K562 (cell line): ENCODE results near the gene MGST3. TPM values are rescaled to one million over a fixed set of nuclear protein-coding genes. Genes with fewer than 3 reads are reported as not detected.

Experiments used
- ATAC-seq: fragments of 200-7000 bp; cut with Tn5 transposase; 3 replicates; pipeline ENCODE4 v1.9.1; 2020; ENCODE audit warnings: moderate library complexity
- BruUV-seq: library from RNA; stranded (reverse); fragments of 400-500 nt; replicated peaks from 2 replicates; lab custom pipeline; 2021; lab: Mats Ljungman, UMichigan
- CTCF ChIA-PET: fragments of 300-600 bp; formaldehyde crosslinking; extraction: SDS; loops from one replicate; lab custom pipeline; 2021; ENCODE audit warnings: low intra/inter-chr PET ratio; lab: Yijun Ruan, JAX
- POLR2A ChIA-PET: fragments of 300-600, 350-650 bp; sonication (Branson Sonifier 250); formaldehyde crosslinking; extraction: SDS; loops from one replicate; lab custom pipeline; 2021; ENCODE audit warnings: antibody characterized with exemption, inconsistent platforms; lab: Yijun Ruan, JAX
- DNase-seq, 4 experiments: peaks; one replicate each; pipeline versions ENCODE4 v3.0.0 to v3.0.0-alpha.2; 2011 to 2018; ENCODE audit warnings: low spot score in 3 of 4, mixed read lengths in 3 of 4; ENCODE audit errors: extremely low read depth in 1 of 4
- FAIRE-seq: peaks from 2 replicates; lab custom pipeline; 2011; peaks lifted over from hg19 to GRCh38; lab: Jason Lieb, UNC
- H2AFZ ChIP-seq: 2 replicates; pipeline ENCODE4 v1.6.0; 2011; ENCODE audit warnings: low read depth, low read length, control low read depth, inconsistent platforms
- H3K27ac ChIP-seq: fragments of 200-600 bp; 3 replicates; pipeline ENCODE4 v1.8.0; 2011; ENCODE audit warnings: low read depth, mild to moderate bottlenecking, control low read depth, inconsistent platforms, low read length, moderate library complexity, mixed read lengths; ENCODE audit errors: extremely low read depth
- H3K27me3 ChIP-seq, 2 experiments: fragments of 300-600 bp in 1 of 2; 2 replicates in 1 of 2; 3 replicates in 1 of 2; pipeline versions ENCODE4 v1.6.0 to v1.8.0; 2011; ENCODE audit warnings: inconsistent platforms in 2 of 2, low read length in 2 of 2, mild to moderate bottlenecking in 1 of 2, mixed read lengths in 1 of 2, moderate library complexity in 1 of 2; ENCODE audit not compliant: control insufficient read depth in 2 of 2, insufficient read depth in 2 of 2
- H3K36me3 ChIP-seq: fragments of 300-600 bp; 3 replicates; pipeline ENCODE4 v1.8.0; 2011; ENCODE audit warnings: mild to moderate bottlenecking, low read length, inconsistent platforms; ENCODE audit not compliant: control insufficient read depth, insufficient read depth
- H3K4me1 ChIP-seq, 2 experiments: fragments of 200-600 bp in 1 of 2; replicated peaks in 1 of 2; 2 replicates in 1 of 2; 3 replicates in 1 of 2; pipeline versions ENCODE4 v1.5.1 to v1.8.0; 2011; ENCODE audit warnings: inconsistent platforms in 2 of 2, low read length in 2 of 2, mild to moderate bottlenecking in 1 of 2, mixed read lengths in 1 of 2, moderate library complexity in 1 of 2; ENCODE audit not compliant: control insufficient read depth in 2 of 2, insufficient read depth in 2 of 2
- H3K4me2 ChIP-seq: 2 replicates; pipeline ENCODE4 v1.6.1; 2011; ENCODE audit warnings: low read length, control low read depth, inconsistent platforms, mixed read lengths; ENCODE audit not compliant: insufficient read depth
- H3K4me3 ChIP-seq: fragments of 200-600 bp; sonication (generic), shearing (Covaris generic); 2 replicates; pipeline ENCODE4 v1.5.1; 2016; ENCODE audit warnings: control low read depth, inconsistent platforms
- H3K79me2 ChIP-seq: fragments of 200-600 bp; 3 replicates; pipeline ENCODE4 v1.8.0; 2011; ENCODE audit warnings: low read length, inconsistent platforms; ENCODE audit not compliant: control insufficient read depth, insufficient read depth
- H3K9ac ChIP-seq, 2 experiments: 2 replicates each; pipeline versions ENCODE4 v1.6.0 to v1.6.1; 2011; ENCODE audit warnings: low read depth in 2 of 2, low read length in 2 of 2, control low read depth in 1 of 2, inconsistent platforms in 1 of 2, mild to moderate bottlenecking in 1 of 2, mixed read lengths in 1 of 2; ENCODE audit not compliant: insufficient read depth in 1 of 2
- H3K9me1 ChIP-seq: one replicate; pipeline ENCODE4 v1.6.0; 2011; ENCODE audit warnings: inconsistent platforms, mild to moderate bottlenecking, low read length, moderate library complexity; ENCODE audit not compliant: control insufficient read depth, insufficient read depth
- H3K9me3 ChIP-seq: replicated peaks from 2 replicates; pipeline ENCODE4 v1.5.1; 2011; ENCODE audit warnings: low read depth, low read length, inconsistent platforms; ENCODE audit not compliant: control insufficient read depth, insufficient read depth
- H4K20me1 ChIP-seq: replicated peaks from 2 replicates; pipeline ENCODE4 v1.6.1; 2011; ENCODE audit warnings: low read length, inconsistent platforms, mixed read lengths; ENCODE audit not compliant: control insufficient read depth, insufficient read depth
- ARID3B ChIP-seq: fragments of 250-450 bp; sonication (Bioruptor Pico); IDR thresholded peaks from 2 replicates; pipeline ENCODE4 v1.4.0; 2020; ENCODE audit warnings: borderline replicate concordance
- ASH1L ChIP-seq: fragments of 450-650 bp; IDR thresholded peaks from 2 replicates; pipeline ENCODE4 v1.6.1; 2018; ENCODE audit warnings: borderline replicate concordance, mild to moderate bottlenecking, low read depth; ENCODE audit not compliant: partially characterized antibody
- BCL6 ChIP-seq: fragments of 250-450 bp; sonication (Bioruptor Pico); IDR thresholded peaks from 2 replicates; pipeline ENCODE4 v1.4.0; 2020
- BMI1 ChIP-seq: fragments of 150-350 bp; IDR thresholded peaks from 2 replicates; pipeline ENCODE4 v1.6.1; 2014; ENCODE audit warnings: low read length
- BRF1 ChIP-seq: IDR thresholded peaks from 3 replicates; pipeline ENCODE4 v1.6.1; 2011; ENCODE audit warnings: borderline replicate concordance, mild to moderate bottlenecking; ENCODE audit not compliant: insufficient read length; ENCODE audit errors: extremely low read depth
- CBX1 ChIP-seq: sonication (generic); IDR thresholded peaks from 2 replicates; pipeline ENCODE4 v1.6.1; 2016; ENCODE audit warnings: antibody characterized with exemption, low read depth, mild to moderate bottlenecking
- E2F4 ChIP-seq: sonication (generic); formaldehyde crosslinking; IDR thresholded peaks from 2 replicates; pipeline ENCODE4 v1.8.0; 2022; ENCODE audit warnings: mild to moderate bottlenecking, low read depth, missing genetic modification reagents
- MLLT1 ChIP-seq, 2 experiments: fragments of 450-650 bp; IDR thresholded peaks; 2 replicates each; pipeline ENCODE4 v1.6.1; 2016
- MTF1 ChIP-seq: fragments of 250-450 bp; sonication (Bioruptor Pico); IDR thresholded peaks from 2 replicates; pipeline ENCODE4 v1.9.0; 2021; ENCODE audit warnings: moderate library complexity, mild to moderate bottlenecking, inconsistent platforms, borderline replicate concordance
- TFAM ChIP-seq: fragments of 250-450 bp; sonication (Bioruptor Pico); conservative IDR thresholded peaks from 2 replicates; pipeline ENCODE4 v1.5.0; 2021; ENCODE audit warnings: mild to moderate bottlenecking, moderate library complexity
- TOE1 ChIP-seq, 2 experiments: fragments of 450-650 bp in 1 of 2; sonication (generic) in 1 of 2; formaldehyde crosslinking in 1 of 2; IDR thresholded peaks; 2 replicates each; pipeline versions ENCODE4 v1.7.1 to v1.8.0; 2016 to 2022; ENCODE audit warnings: borderline replicate concordance in 2 of 2, mild to moderate bottlenecking in 2 of 2, antibody characterized with exemption in 1 of 2, inconsistent platforms in 1 of 2, low read depth in 1 of 2, missing genetic modification reagents in 1 of 2, moderate library complexity in 1 of 2
- WGBS: fragments of 100-300 bp; shearing (Covaris generic); methylation state at CpG from one replicate; pipeline ENCODE4 v1.1.6; 2016; ENCODE audit warnings: low coverage, mixed read lengths; ENCODE audit not compliant: insufficient coverage; ENCODE audit errors: missing lambda C conversion rate; 5-methylcytosine and 5-hydroxymethylcytosine counted together
- in situ Hi-C: fragments of 300-500 bp; cut with MboI; formaldehyde crosslinking; loops from 4 replicates; pipeline ENCODE4 v1.15.0; 2018; ENCODE audit warnings: inconsistent platforms, mixed read lengths
- intact Hi-C: fragments of 100-400 bp; cut with micrococcal nuclease; formaldehyde crosslinking; loops from 2 replicates; pipeline ENCODE4 v1.14.2; 2022
- polyA plus RNA-seq, 8 experiments: library from polyadenylated mRNA; depleted of rRNA in 4 of 8; stranded (reverse) in 5 of 8; unstranded in 3 of 8; fragments of >200 nt; fragmentation: Nextera tagmentation in 2 of 8; fragmentation: Illumina TruSeq in 1 of 8; extraction: Ambion mirVana in 2 of 8; extraction: Trizol in 1 of 8; gene quantifications; 2 replicates each; pipeline versions ENCODE4 v1.2.1 to v1.2.3, GENCODE V29; 2011 to 2014; ENCODE audit warnings: inconsistent platforms in 1 of 8, missing spikeins in 1 of 8
- total RNA-seq, 7 experiments: library from RNA; depleted of rRNA in 6 of 7; stranded (reverse); fragments of >200 nt in 6 of 7; fragmentation: Illumina TruSeq in 2 of 7; extraction: Trizol in 2 of 7; gene quantifications; 2 replicates each; pipeline versions ENCODE4 v1.2.1 to v1.2.3, GENCODE V29; 2011 to 2021; ENCODE audit warnings: low replicate concordance in 1 of 7

Gene MGST3
- total and polyA plus RNA-seq, 9 of the 15 experiments (the other 6 are each of a cell fraction or from before 2014, with no cell fraction given): 70.7 to 287 (median 105) TPM

- H3K4me1 ChIP-seq: peaks cover 8 to 12% of the 10 kb centered on the region in 2 experiments; a peak in 3 of 5 replicates
- FAIRE-seq: no peak
- no peak for ATAC-seq
- H3K27me3 ChIP-seq: no peaks in the 10 kb centered on the region
- H3K9me1 ChIP-seq: no peaks in the 10 kb centered on the region
- 69% methylated on average over 2 of the region's 2 CpGs for WGBS
- no peak overlapping the region for H3K27ac ChIP-seq
- H3K36me3 ChIP-seq: peaks cover 2% of the 10 kb centered on the region; the same call in 1 of the 3 replicates
- no TSS peak for BruUV-seq
- in situ Hi-C loops: no loop called here
- TF ChIP-seq ARID3B: no peak
- POLR2A ChIA-PET: interaction anchor here (0.7 kb wide), 1 partner anchor 16 kb away, joined by 3 read pairs; no protein-coding TSS in a partner anchor
- H3K9ac ChIP-seq: no peak overlapping the region
- H2AFZ ChIP-seq: no peak overlapping the region
- CTCF ChIA-PET: no interaction called here
- no peak overlapping the region for H3K4me3 ChIP-seq
- no peaks in the 10 kb centered on the region for H3K9me3 ChIP-seq
- no peak overlapping the region for H3K4me2 ChIP-seq
- peaks cover 26% of the 10 kb centered on the region; the same call in 2 of the 3 replicates for H3K79me2 ChIP-seq
- intact Hi-C loops: no loop called here
- no peaks in the 10 kb centered on the region for H4K20me1 ChIP-seq
- no peak for DNase-seq
Measured at GRCh38 chr1:165635823-165636222, 4.8 kb downstream of the MGST3 start.

GRCh38 chr1:165637427-165637826, 6.4 kb downstream of the MGST3 start:
- BruUV-seq: no TSS peak
- Histone ChIP-seq H3K27ac (no peak overlapping the region), H3K36me3 (peaks cover 2% of the 10 kb centered on the region; the same call in 1 of the 3 replicates), H2AFZ (no peak overlapping the region), H3K27me3 (no peaks in the 10 kb centered on the region), H3K79me2 (peaks cover 12% of the 10 kb centered on the region; the same call in 2 of the 3 replicates), H3K4me2 (no peak overlapping the region), H3K9ac (no peak overlapping the region), H3K4me3 (no peak overlapping the region), H3K9me3 (no peaks in the 10 kb centered on the region), H4K20me1 (no peaks in the 10 kb centered on the region), H3K4me1 (peaks cover 0 to 8% of the 10 kb centered on the region in 2 experiments; a peak in 2 of 5 replicates), H3K9me1 (no peaks in the 10 kb centered on the region)
- DNase-seq (no peak), ATAC-seq (no peak), FAIRE-seq (no peak)
- ChIA-PET CTCF (no interaction called here), POLR2A (interaction anchor here (1.1 to 1.2 kb wide), 3 partner anchors 10 to 21 kb away, joined by 3 to 5 read pairs (median 3); no protein-coding TSS in a partner anchor)
- 60% methylated on average over 1 of the region's 1 CpG for WGBS
- intact Hi-C loops: no loop called here
- in situ Hi-C loops: no loop called here
- TF ChIP-seq TOE1 (IDR thresholded peaks at IDR 0.05; ENCODE audit: borderline replicate concordance): no peak
- TF ChIP-seq TOE1 (CRISPR knock-in tag; IDR thresholded peaks at IDR 0.05; ENCODE audit: borderline replicate concordance, low read depth): no peak
- no peak for TF ChIP-seq CBX1
- TF ChIP-seq BCL6 (CRISPR knock-in tag): no peak
- no peak for TF ChIP-seq BMI1
- TF ChIP-seq E2F4 (CRISPR knock-in tag): no peak
- no peak for TF ChIP-seq MTF1 (CRISPR knock-in tag)
- no peak for TF ChIP-seq ASH1L
- no peak for TF ChIP-seq TFAM
- no peak for TF ChIP-seq BRF1
- no peak for TF ChIP-seq MLLT1 (IDR thresholded peaks at IDR 0.05)
